Ectodermal cell (in vitro differentiated cells): ENCODE measurements around the gene KRT28.
"Not testable (repeated sequence)": the region's sequence is repeated elsewhere in the genome, so short reads cannot be mapped to it uniquely, and the experiment has no call there.

Experiments
- H3K27ac ChIP-seq: 2 replicates; pipeline ENCODE4 v1.7.0; 2013; ENCODE audit warnings: mild to moderate bottlenecking, low read depth, low read length; ENCODE audit not compliant: insufficient read depth, poor library complexity, severe bottlenecking
- H3K27me3 ChIP-seq: 2 replicates; pipeline ENCODE4 v1.7.0; 2013; ENCODE audit warnings: mild to moderate bottlenecking, low read length; ENCODE audit not compliant: insufficient read depth, control insufficient read depth, poor library complexity, severe bottlenecking
- H3K36me3 ChIP-seq: one replicate; pipeline ENCODE4 v1.7.0; 2013; ENCODE audit warnings: low read length; ENCODE audit not compliant: control insufficient read depth, insufficient read depth
- H3K4me1 ChIP-seq: one replicate; pipeline ENCODE4 v1.7.0; 2013; ENCODE audit warnings: low read length; ENCODE audit not compliant: control insufficient read depth, insufficient read depth
- H3K4me3 ChIP-seq: 2 replicates; pipeline ENCODE4 v1.7.0; 2013; ENCODE audit warnings: low read depth, low read length, control low read depth; ENCODE audit not compliant: insufficient read depth
- H3K9me3 ChIP-seq: 2 replicates; pipeline ENCODE4 v1.7.0; 2013; ENCODE audit warnings: mild to moderate bottlenecking, low read length, moderate library complexity; ENCODE audit not compliant: control insufficient read depth
- WGBS, 2 experiments: methylation state at CpG; one replicate each; pipeline ENCODE4 v1.1.7; 2013; ENCODE audit warnings: missing lambda C conversion rate in 2 of 2; 5-methylcytosine and 5-hydroxymethylcytosine counted together

The KRT28 gene

GRCh38 chr17:40818733-40819527 lies 19.2 kb upstream of the KRT28 start:
- WGBS, 2 experiments: 1 to 3% methylated on average over 71 to 73 of the region's 73 CpGs
- Histone ChIP-seq H3K9me3 (no peaks in the 10 kb centered on the region), H3K36me3 (peaks cover 3% of the 10 kb centered on the region), H3K4me1 (no peaks in the 10 kb centered on the region), H3K27me3 (peaks cover 25% of the 10 kb centered on the region), H3K27ac (no peak overlapping the region), H3K4me3 (peak overlapping the region; percentile 63)

GRCh38 chr17:40818343-40818732 lies 18.6 kb upstream of the KRT28 start:
- H3K36me3 ChIP-seq: peaks cover 3% of the 10 kb centered on the region
- no peak overlapping the region for H3K27ac ChIP-seq
- no peaks in the 10 kb centered on the region for H3K9me3 ChIP-seq
- no peaks in the 10 kb centered on the region for H3K4me1 ChIP-seq
- WGBS, 2 experiments: 13 to 38% methylated on average over 6 to 7 of the region's 7 CpGs
- H3K4me3 ChIP-seq: peak overlapping the region; percentile 63
- peaks cover 31% of the 10 kb centered on the region for H3K27me3 ChIP-seq

GRCh38 chr17:40817103-40817682 lies 17.4 kb upstream of the KRT28 start:
- peaks cover 40% of the 10 kb centered on the region for H3K27me3 ChIP-seq
- H3K4me3 ChIP-seq: no peak overlapping the region
- no peak overlapping the region for H3K27ac ChIP-seq
- H3K4me1 ChIP-seq: no peaks in the 10 kb centered on the region
- peaks cover 3% of the 10 kb centered on the region for H3K36me3 ChIP-seq
- whole genome bisulfite sequencing, 2 experiments: 91 to 93% methylated on average over 4 of the region's 4 CpGs
- H3K9me3 ChIP-seq: no peaks in the 10 kb centered on the region

- 100% methylated on average over 1 to 2 of the region's 3 CpGs for WGBS, 2 experiments
- Histone ChIP-seq H3K27me3 (peaks cover 40% of the 10 kb centered on the region), H3K4me1 (no peaks in the 10 kb centered on the region), H3K4me3 (no peak overlapping the region), H3K36me3 (peaks cover 3% of the 10 kb centered on the region), H3K9me3 (no peaks in the 10 kb centered on the region), H3K27ac (no peak overlapping the region)
These were observed 16.8 kb upstream of the KRT28 start for GRCh38 chr17:40816569-40816968.

GRCh38 chr17:40815381-40815780 lies 15.6 kb upstream of the KRT28 start:
- WGBS, 2 experiments: 100% methylated on average over 1 of the region's 1 CpG; no CpG with 5 or more reads in 1 of the 2 experiments
- Histone ChIP-seq H3K27ac (no peak overlapping the region), H3K9me3 (no peaks in the 10 kb centered on the region), H3K4me3 (no peak overlapping the region), H3K36me3 (peaks cover 3% of the 10 kb centered on the region), H3K27me3 (peaks cover 40% of the 10 kb centered on the region), H3K4me1 (no peaks in the 10 kb centered on the region)

- H3K27me3 ChIP-seq: peaks cover 44% of the 10 kb centered on the region
- H3K4me3 ChIP-seq, H3K9me3 ChIP-seq, H3K36me3 ChIP-seq, H3K4me1 ChIP-seq, H3K27ac ChIP-seq: not testable (repeated sequence)
- 89 to 92% methylated on average over 1 to 3 of the region's 3 CpGs for WGBS, 2 experiments
These were observed 14.9 kb upstream of the KRT28 start for GRCh38 chr17:40814657-40815056.

- WGBS, 2 experiments: 85% methylated on average over 4 of the region's 4 CpGs
- Histone ChIP-seq H3K27ac (no peak overlapping the region), H3K36me3 (peaks cover 3% of the 10 kb centered on the region), H3K27me3 (peaks cover 52% of the 10 kb centered on the region), H3K9me3 (no peaks in the 10 kb centered on the region), H3K4me3 (no peak overlapping the region), H3K4me1 (no peaks in the 10 kb centered on the region)
These were observed 14.0 kb upstream of the KRT28 start for GRCh38 chr17:40813804-40814203.

- no peaks in the 10 kb centered on the region for H3K9me3 ChIP-seq
- H3K27me3 ChIP-seq: peaks cover 63% of the 10 kb centered on the region
- H3K4me3 ChIP-seq: no peak overlapping the region
- H3K27ac ChIP-seq: no peak overlapping the region
- H3K36me3 ChIP-seq: peaks cover 3% of the 10 kb centered on the region
- H3K4me1 ChIP-seq: no peaks in the 10 kb centered on the region
- 83 to 91% methylated on average over 3 of the region's 3 CpGs for WGBS, 2 experiments
These were observed 12.9 kb upstream of the KRT28 start for GRCh38 chr17:40812639-40813038.

GRCh38 chr17:40810494-40810893 lies 10.7 kb upstream of the KRT28 start:
- Histone ChIP-seq H3K36me3 (no peaks in the 10 kb centered on the region), H3K4me3 (no peak overlapping the region), H3K27ac (no peak overlapping the region), H3K27me3 (peaks cover 83% of the 10 kb centered on the region), H3K9me3 (no peaks in the 10 kb centered on the region), H3K4me1 (no peaks in the 10 kb centered on the region)
- WGBS, 2 experiments: 74 to 84% methylated on average over 5 to 6 of the region's 6 CpGs

- H3K27ac ChIP-seq: no peak overlapping the region
- peaks cover 90% of the 10 kb centered on the region for H3K27me3 ChIP-seq
- no peak overlapping the region for H3K4me3 ChIP-seq
- 94% methylated on average over 2 of the region's 2 CpGs; no CpG with 5 or more reads in 1 of the 2 experiments for WGBS, 2 experiments
- H3K4me1 ChIP-seq: no peaks in the 10 kb centered on the region
- H3K36me3 ChIP-seq: no peaks in the 10 kb centered on the region
- no peaks in the 10 kb centered on the region for H3K9me3 ChIP-seq
These were observed 10.1 kb upstream of the KRT28 start for GRCh38 chr17:40809721-40810421.
